Loucy (cell line): ENCODE measurements around the gene ZNF236.

Experiments
- H2AFZ ChIP-seq: fragments of 200-600 bp; sonication (generic); 2 replicates; pipeline ENCODE4 v1.6.0; 2016; ENCODE audit warnings: antibody characterized with exemption, mild to moderate bottlenecking, low read length, moderate library complexity
- H3F3A ChIP-seq: fragments of 200-600 bp; 2 replicates; pipeline ENCODE4 v1.6.0; 2016; ENCODE audit warnings: antibody characterized with exemption, low read depth, mild to moderate bottlenecking
- H3K27me3 ChIP-seq: fragments of 200-600 bp; sonication (generic); 2 replicates; pipeline ENCODE4 v1.6.1; 2014; ENCODE audit warnings: low read length, mild to moderate bottlenecking; ENCODE audit not compliant: insufficient read depth, poor library complexity, severe bottlenecking
- H3K36me3 ChIP-seq: fragments of 200-600 bp; sonication (generic); 2 replicates; pipeline ENCODE4 v1.6.1; 2016; ENCODE audit warnings: low read length; ENCODE audit not compliant: insufficient read depth
- H3K4me1 ChIP-seq: fragments of 200-600 bp; sonication (generic); 2 replicates; pipeline ENCODE4 v1.5.1; 2014; ENCODE audit warnings: low read length, mild to moderate bottlenecking; ENCODE audit not compliant: insufficient read depth, poor library complexity, severe bottlenecking
- H3K4me2 ChIP-seq: fragments of 200-600 bp; sonication (generic); 2 replicates; pipeline ENCODE4 v1.6.0; 2014; ENCODE audit warnings: antibody characterized with exemption, low read length, low read depth, mild to moderate bottlenecking; ENCODE audit not compliant: poor library complexity, severe bottlenecking
- H3K4me3 ChIP-seq: fragments of 200-600 bp; sonication (generic); 2 replicates; pipeline ENCODE4 v1.5.1; 2014; ENCODE audit warnings: low read length, mild to moderate bottlenecking, mixed read lengths; ENCODE audit not compliant: poor library complexity, severe bottlenecking
- H3K79me2 ChIP-seq: fragments of 200-600 bp; sonication (generic); 2 replicates; pipeline ENCODE4 v1.6.1; 2014; ENCODE audit warnings: low read length; ENCODE audit not compliant: insufficient read depth
- H3K9ac ChIP-seq: fragments of 200-600 bp; sonication (generic); 2 replicates; pipeline ENCODE4 v1.6.0; 2014; ENCODE audit warnings: mild to moderate bottlenecking, low read depth, low read length, moderate library complexity; ENCODE audit not compliant: poor library complexity, severe bottlenecking
- H3K9me2 ChIP-seq: fragments of 200-600 bp; sonication (generic); replicated peaks from 2 replicates; pipeline ENCODE4 v1.6.1; 2016; ENCODE audit warnings: low read depth, low read length, mixed read lengths
- H3K9me3 ChIP-seq: fragments of 200-600 bp; sonication (generic); 2 replicates; pipeline ENCODE4 v1.6.1; 2014; ENCODE audit warnings: mild to moderate bottlenecking, antibody characterized with exemption, low read length, low read depth; ENCODE audit not compliant: insufficient read depth
- H4K20me1 ChIP-seq: fragments of 200-600 bp; sonication (generic); 2 replicates; pipeline ENCODE4 v1.6.0; 2014; ENCODE audit warnings: antibody characterized with exemption, low read length, mild to moderate bottlenecking; ENCODE audit not compliant: insufficient read depth, poor library complexity, severe bottlenecking
- CTCF ChIP-seq: fragments of 200-600 bp; sonication (generic); conservative IDR thresholded peaks from 2 replicates; pipeline ENCODE4 v1.5.1; 2014; ENCODE audit warnings: mild to moderate bottlenecking, antibody characterized with exemption, low read length
- EZH2phosphoT487 ChIP-seq: fragments of 200-600 bp; IDR thresholded peaks from 2 replicates; pipeline ENCODE4 v1.6.1; 2018; ENCODE audit warnings: antibody characterized with exemption, mild to moderate bottlenecking, moderate library complexity, borderline replicate concordance

The ZNF236 gene

GRCh38 chr18:76953156-76953555 lies 130.8 kb downstream of the ZNF236 start:
- peaks cover 19% of the 10 kb centered on the region; the same call in 1 of the 2 replicates for H3K36me3 ChIP-seq
- H3K9me2 ChIP-seq = no peaks in the 10 kb centered on the region
- TF ChIP-seq EZH2phosphoT487 (no peak), CTCF (no peak)
- no peak overlapping the region for H3K9ac ChIP-seq
- no peaks in the 10 kb centered on the region for H4K20me1 ChIP-seq
- no peak overlapping the region for H3K4me2 ChIP-seq
- no peak overlapping the region for H3K4me3 ChIP-seq
- peaks cover 6% of the 10 kb centered on the region for H3K4me1 ChIP-seq
- H3K79me2 ChIP-seq = no peaks in the 10 kb centered on the region
- H3K27me3 ChIP-seq = no peaks in the 10 kb centered on the region
- no peaks in the 10 kb centered on the region for H3K9me3 ChIP-seq
- H3F3A ChIP-seq = no peaks in the 10 kb centered on the region
- no peak overlapping the region for H2AFZ ChIP-seq

GRCh38 chr18:76953583-76954233 lies 131.4 kb downstream of the ZNF236 start:
- no peaks in the 10 kb centered on the region for H3K79me2 ChIP-seq
- H3F3A ChIP-seq = no peaks in the 10 kb centered on the region
- H3K4me3 ChIP-seq = no peak overlapping the region
- H3K4me2 ChIP-seq = no peak overlapping the region
- no peak overlapping the region for H3K9ac ChIP-seq
- H2AFZ ChIP-seq = no peak overlapping the region
- peaks cover 17% of the 10 kb centered on the region; the same call in 1 of the 2 replicates for H3K36me3 ChIP-seq
- peaks cover 6% of the 10 kb centered on the region for H3K4me1 ChIP-seq
- H4K20me1 ChIP-seq = no peaks in the 10 kb centered on the region
- no peaks in the 10 kb centered on the region for H3K9me3 ChIP-seq
- TF ChIP-seq EZH2phosphoT487 = no peak
- TF ChIP-seq CTCF = no peak
- H3K9me2 ChIP-seq = no peaks in the 10 kb centered on the region
- H3K27me3 ChIP-seq = no peaks in the 10 kb centered on the region

GRCh38 chr18:76955524-76956170 lies 133.3 kb downstream of the ZNF236 start:
- no peaks in the 10 kb centered on the region for H3K27me3 ChIP-seq
- H4K20me1 ChIP-seq = no peaks in the 10 kb centered on the region
- H3K4me2 ChIP-seq = no peak overlapping the region
- no peaks in the 10 kb centered on the region for H3K79me2 ChIP-seq
- peaks cover 25% of the 10 kb centered on the region; the same call in 1 of the 2 replicates for H3K36me3 ChIP-seq
- no peak overlapping the region for H3K4me3 ChIP-seq
- TF ChIP-seq CTCF = no peak
- TF ChIP-seq EZH2phosphoT487 = no peak
- no peak overlapping the region for H2AFZ ChIP-seq
- peaks cover 6% of the 10 kb centered on the region for H3K4me1 ChIP-seq
- H3K9me2 ChIP-seq = no peaks in the 10 kb centered on the region
- H3K9me3 ChIP-seq = no peaks in the 10 kb centered on the region
- no peak overlapping the region for H3K9ac ChIP-seq
- H3F3A ChIP-seq = no peaks in the 10 kb centered on the region
